HepG2 (cell line): Measurements from ENCODE around the gene GZF1. TPM values are rescaled to one million over a fixed set of nuclear protein-coding genes. Genes with fewer than 3 reads are reported as not detected.
A peak's percentile ranks its signal among the peaks of the same experiment; 100 is the strongest.

ENCODE experiments used
- ADNP ChIP-seq: sonication (generic); formaldehyde crosslinking; IDR thresholded peaks from 2 replicates; pipeline ENCODE4 v1.4.0; 2020; ENCODE audit warnings: missing genetic modification reagents
- BRCA1 ChIP-seq: sonication (generic); formaldehyde crosslinking; IDR thresholded peaks from 2 replicates; pipeline ENCODE4 v1.4.0; 2020; ENCODE audit warnings: missing genetic modification reagents
- ETS1 ChIP-seq: sonication (generic); formaldehyde crosslinking; IDR thresholded peaks from 2 replicates; pipeline ENCODE4 v1.4.0; 2020; ENCODE audit warnings: missing genetic modification reagents
- HOMEZ ChIP-seq: IDR thresholded peaks from 2 replicates; pipeline ENCODE4 v1.6.1; 2016; ENCODE audit warnings: low read depth
- KDM3A ChIP-seq: IDR thresholded peaks from 2 replicates; pipeline ENCODE4 v1.6.1; 2018; ENCODE audit warnings: low read depth, missing compliant biosample characterization
- MXD3 ChIP-seq: IDR thresholded peaks from 2 replicates; pipeline ENCODE4 v1.6.1; 2016; ENCODE audit warnings: mild to moderate bottlenecking, missing biosample characterization, missing genetic modification reagents
- NFATC3 ChIP-seq: sonication (generic); formaldehyde crosslinking; IDR thresholded peaks from 2 replicates; pipeline ENCODE4 v1.5.1; 2020; ENCODE audit warnings: mild to moderate bottlenecking, missing genetic modification reagents
- RAD51 ChIP-seq: fragments of 450-650 bp; IDR thresholded peaks from 2 replicates; pipeline ENCODE4 v1.6.1; 2016; ENCODE audit warnings: borderline replicate concordance
- TEAD3 ChIP-seq: optimal IDR thresholded peaks from 2 replicates; pipeline ENCODE3; 2016; ENCODE audit warnings: borderline replicate concordance
- THAP9 ChIP-seq: sonication (generic); formaldehyde crosslinking; IDR thresholded peaks from 2 replicates; pipeline ENCODE4; 2020; ENCODE audit warnings: missing genetic modification reagents, mild to moderate bottlenecking, borderline replicate concordance
- THYN1 ChIP-seq: sonication (generic); formaldehyde crosslinking; IDR thresholded peaks from 2 replicates; pipeline ENCODE4 v1.8.1; 2023; ENCODE audit warnings: low read depth, mild to moderate bottlenecking, moderate library complexity, missing genetic modification reagents, borderline replicate concordance
- ZBTB1 ChIP-seq: sonication (generic); formaldehyde crosslinking; IDR thresholded peaks from 2 replicates; pipeline ENCODE4 v1.4.0; 2020; ENCODE audit warnings: missing genetic modification reagents, borderline replicate concordance
- ZFP82 ChIP-seq: sonication (generic); formaldehyde crosslinking; IDR thresholded peaks from 2 replicates; pipeline ENCODE4 v1.5.1; 2020; ENCODE audit warnings: mild to moderate bottlenecking, missing genetic modification reagents, borderline replicate concordance
- ZNF276 ChIP-seq: sonication (generic); formaldehyde crosslinking; IDR thresholded peaks from 2 replicates; pipeline ENCODE4 v1.4.0; 2020; ENCODE audit warnings: mild to moderate bottlenecking, low read depth, missing genetic modification reagents
- ZNF460 ChIP-seq: sonication (generic); formaldehyde crosslinking; IDR thresholded peaks from 2 replicates; pipeline ENCODE4 v1.5.1; 2020; ENCODE audit warnings: missing genetic modification reagents, mild to moderate bottlenecking, borderline replicate concordance
- ZNF569 ChIP-seq: sonication (generic); formaldehyde crosslinking; IDR thresholded peaks from 2 replicates; pipeline ENCODE4 v1.5.0; 2020; ENCODE audit warnings: mild to moderate bottlenecking, missing genetic modification reagents, moderate library complexity, borderline replicate concordance
- ZNF678 ChIP-seq: sonication (generic); formaldehyde crosslinking; IDR thresholded peaks from 2 replicates; pipeline ENCODE4 v1.4.0; 2020; ENCODE audit warnings: mild to moderate bottlenecking, missing genetic modification reagents
- ZNF746 ChIP-seq: sonication (generic); formaldehyde crosslinking; IDR thresholded peaks from 2 replicates; pipeline ENCODE4 v1.8.0; 2022; ENCODE audit warnings: mild to moderate bottlenecking, missing genetic modification reagents
- ZNF766 ChIP-seq: sonication (generic); formaldehyde crosslinking; IDR thresholded peaks from 2 replicates; pipeline ENCODE4 v1.5.0; 2020; ENCODE audit warnings: missing genetic modification reagents, borderline replicate concordance
- ZNF841 ChIP-seq: sonication (generic); formaldehyde crosslinking; IDR thresholded peaks from 2 replicates; pipeline ENCODE4 v1.8.1; 2023; ENCODE audit warnings: missing genetic modification reagents, borderline replicate concordance
- ZSCAN31 ChIP-seq: sonication (generic); formaldehyde crosslinking; IDR thresholded peaks from 2 replicates; pipeline ENCODE4 v1.5.0; 2020; ENCODE audit warnings: low read depth, mild to moderate bottlenecking, missing genetic modification reagents
- polyA plus RNA-seq, 8 experiments: library from polyadenylated mRNA; depleted of rRNA in 3 of 8; stranded (reverse) in 7 of 8; unstranded in 1 of 8; fragments of >200 nt; fragmentation: Illumina TruSeq in 4 of 8; extraction: Trizol in 4 of 8; gene quantifications; 2 replicates each; pipeline versions ENCODE4 v1.2.1 to v1.2.3, GENCODE V29; 2011 to 2016; ENCODE audit warnings: low read depth in 4 of 8, missing spikeins in 1 of 8, mixed read lengths in 1 of 8; ENCODE audit not compliant: insufficient read depth in 1 of 8
- total RNA-seq, 5 experiments: library from RNA; depleted of rRNA; stranded (reverse); fragments of >200 nt; fragmentation: Illumina TruSeq; extraction: Trizol; gene quantifications; 2 replicates each; pipeline ENCODE4 v1.2.3, GENCODE V29; 2016; ENCODE audit warnings: low read depth in 1 of 5

The GZF1 gene
- total and polyA plus RNA-seq, 2 of the 13 experiments (the other 11 are each of a cell fraction or from before 2014, with no cell fraction given): 16.9 to 26.0 TPM

- peak; percentile 99 for TF ChIP-seq ZSCAN31 (CRISPR knock-in tag)
- TF ChIP-seq NFATC3: peak; percentile 97
- peak; percentile 99 for TF ChIP-seq ZFP82 (CRISPR knock-in tag)
- TF ChIP-seq MXD3: peak; percentile 97
- TF ChIP-seq KDM3A (CRISPR knock-in tag): peak; percentile 84
- TF ChIP-seq ZNF569 (CRISPR knock-in tag): peak; percentile 69; the same call in 1 of the 2 replicates
- peak; percentile 51; the same call in 1 of the 2 replicates for TF ChIP-seq ZNF766 (CRISPR knock-in tag)
- TF ChIP-seq ZNF460: no peak; the same call in 1 of the 2 replicates
- no peak for TF ChIP-seq ADNP (CRISPR knock-in tag)
- no peak for TF ChIP-seq THYN1 (CRISPR knock-in tag)
- peak; percentile 91; the same call in 1 of the 2 replicates for TF ChIP-seq ZNF746
- TF ChIP-seq ZNF678 (CRISPR knock-in tag): peak; percentile 97; the same call in 1 of the 2 replicates
- 0 out of 2 replicates have a peak, but pooled peaks have one; percentile 25 for TF ChIP-seq ZBTB1 (CRISPR knock-in tag)
- peak; percentile 79 for TF ChIP-seq HOMEZ (CRISPR knock-in tag)
- no peak for TF ChIP-seq ZNF841 (CRISPR knock-in tag)
- TF ChIP-seq ZNF276 (CRISPR knock-in tag): peak; percentile 83; the same call in 1 of the 2 replicates
- TF ChIP-seq ETS1 (CRISPR knock-in tag): peak; percentile 95
- TF ChIP-seq RAD51: peak; percentile 95
- TF ChIP-seq TEAD3 (CRISPR knock-in tag): peak; percentile 95
- peak; percentile 94 for TF ChIP-seq THAP9 (CRISPR knock-in tag)
- peak; percentile 97 for TF ChIP-seq BRCA1 (CRISPR knock-in tag)
Measured at GRCh38 chr20:23361476-23362391, at the start of gene GZF1 (continued).
